Keratinocyte (primary cell): ENCODE measurements around the gene EPHB2. TPM values are rescaled to one million over a fixed set of nuclear protein-coding genes. Genes with fewer than 3 reads are reported as not detected.

Experiments
- DNase-seq: peaks from one replicate; pipeline ENCODE4 v3.0.0-alpha.2; 2011; ENCODE audit warnings: low read depth, missing footprints, low spot score
- FAIRE-seq: peaks from 2 replicates; lab custom pipeline; 2011; peaks lifted over from hg19 to GRCh38; lab: Jason Lieb, UNC
- H2AFZ ChIP-seq: 2 replicates; pipeline ENCODE4 v1.6.0; 2012; ENCODE audit warnings: low read length, control low read depth, inconsistent platforms; ENCODE audit not compliant: control insufficient read depth
- H3K27ac ChIP-seq: 2 replicates; pipeline ENCODE4 v1.5.1; 2011; ENCODE audit warnings: low read length; ENCODE audit not compliant: control insufficient read depth, insufficient read depth
- H3K27me3 ChIP-seq: 3 replicates; pipeline ENCODE4 v1.6.0; 2011; ENCODE audit warnings: low read length; ENCODE audit not compliant: control insufficient read depth, insufficient read depth; ENCODE audit errors: extremely low read depth
- H3K36me3 ChIP-seq, 2 experiments: 2 replicates in 1 of 2; 3 replicates in 1 of 2; pipeline ENCODE4 v1.5.1; 2011; ENCODE audit warnings: low read length in 2 of 2, mild to moderate bottlenecking in 1 of 2; ENCODE audit not compliant: control insufficient read depth in 2 of 2, insufficient read depth in 2 of 2; ENCODE audit errors: extremely low read depth in 1 of 2
- H3K4me1 ChIP-seq: 3 replicates; pipeline ENCODE4 v1.5.1; 2011; ENCODE audit warnings: low read length; ENCODE audit not compliant: control insufficient read depth, insufficient read depth; ENCODE audit errors: extremely low read depth
- H3K4me2 ChIP-seq: 3 replicates; pipeline ENCODE4 v1.6.0; 2011; ENCODE audit warnings: low read depth, low read length; ENCODE audit not compliant: control insufficient read depth, insufficient read depth; ENCODE audit errors: extremely low read depth
- H3K4me3 ChIP-seq, 3 experiments: fragments of 200-600 bp in 1 of 3; sonication (generic) in 1 of 3; 2 replicates in 2 of 3; 3 replicates in 1 of 3; pipeline ENCODE4 v1.5.1; 2011 to 2016; ENCODE audit warnings: low read length in 3 of 3, mild to moderate bottlenecking in 3 of 3, control low read depth in 2 of 3, inconsistent platforms in 1 of 3, low read depth in 1 of 3, mixed read lengths in 1 of 3, mixed run types in 1 of 3, moderate library complexity in 1 of 3; ENCODE audit not compliant: control insufficient read depth in 2 of 3, insufficient read depth in 2 of 3; ENCODE audit errors: extremely low read depth in 1 of 3
- H3K79me2 ChIP-seq: 2 replicates; pipeline ENCODE4 v1.6.0; 2012; ENCODE audit warnings: low read length; ENCODE audit not compliant: control insufficient read depth, insufficient read depth
- H3K9ac ChIP-seq: 3 replicates; pipeline ENCODE4 v1.6.0; 2011; ENCODE audit warnings: low read length; ENCODE audit not compliant: control insufficient read depth, insufficient read depth; ENCODE audit errors: extremely low read depth
- H3K9me1 ChIP-seq: 3 replicates; pipeline ENCODE4 v1.6.0; 2011; ENCODE audit warnings: low read length; ENCODE audit not compliant: control insufficient read depth, insufficient read depth; ENCODE audit errors: extremely low read depth
- H3K9me3 ChIP-seq: 2 replicates; pipeline ENCODE4 v1.5.1; 2012; ENCODE audit warnings: low read depth, low read length; ENCODE audit not compliant: control insufficient read depth
- H4K20me1 ChIP-seq: 3 replicates; pipeline ENCODE4 v1.6.0; 2011; ENCODE audit warnings: low read length; ENCODE audit not compliant: control insufficient read depth, insufficient read depth; ENCODE audit errors: extremely low read depth
- EZH2 ChIP-seq: IDR thresholded peaks from one replicate; pipeline ENCODE4 v1.6.1; 2012; ENCODE audit warnings: inconsistent platforms, mild to moderate bottlenecking, low read length, moderate library complexity
- dilution Hi-C: fragments of 300-500 bp; cut with MboI; formaldehyde crosslinking; loops from one replicate; pipeline ENCODE4 v1.7.0; 2020; ENCODE audit warnings: low sequenced_read_pairs; ENCODE audit not compliant: extremely low pct_ligation_motif_present
- polyA plus RNA-seq, 5 experiments: library from polyadenylated mRNA; depleted of rRNA in 3 of 5; stranded (reverse) in 3 of 5; stranded (forward) in 1 of 5; unstranded in 1 of 5; fragments of >200 nt; gene quantifications; 1 replicate in 1 of 5; 2 replicates in 3 of 5; 3 replicates in 1 of 5; pipeline versions ENCODE4 v1.2.1 to v1.2.3, GENCODE V29; 2011 to 2012; ENCODE audit warnings: missing spikeins in 2 of 5, low read depth in 1 of 5, low replicate concordance in 1 of 5
- TF ChIP-seq, protein P1 (sequence below), 3 experiments: IDR thresholded peaks in 1 of 3; conservative IDR thresholded peaks in 1 of 3; optimal IDR thresholded peaks in 1 of 3; 2 replicates in 2 of 3; 3 replicates in 1 of 3; pipeline versions ENCODE3 to v1.5.1; 2011; ENCODE audit warnings: low read length in 3 of 3, mild to moderate bottlenecking in 3 of 3, moderate library complexity in 2 of 3, control low read depth in 1 of 3, inconsistent platforms in 1 of 3; ENCODE audit not compliant: insufficient read depth in 2 of 3; ENCODE audit errors: extremely low read depth in 1 of 3

EPHB2 gene
- polyA plus RNA-seq, 1 donor (not counting 4 experiments of a cell fraction or from before 2014, with no cell fraction given), result 0.10 TPM

DNA sequence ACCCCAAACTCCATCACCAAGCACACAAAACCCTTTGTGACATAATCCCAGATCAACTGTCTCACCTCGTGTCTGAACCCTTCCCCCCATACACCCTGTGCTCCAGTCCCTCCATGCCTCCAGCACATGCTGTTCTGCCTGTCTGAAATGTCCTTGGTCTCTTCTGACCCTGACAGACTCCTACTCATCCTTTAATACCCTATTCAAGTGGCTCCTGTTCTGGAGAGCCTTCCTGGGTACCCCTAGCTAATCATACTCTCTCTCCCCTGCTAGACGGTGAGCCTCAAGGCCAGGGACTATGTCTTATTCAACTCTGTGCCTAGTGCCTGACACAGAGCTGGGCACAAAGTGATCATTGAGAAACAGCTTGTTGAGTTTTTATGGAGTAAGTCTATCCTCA is 137.1 kb downstream of the EPHB2 start:
- Histone ChIP-seq H3K79me2 (no peaks in the 10 kb centered on the region), H3K27me3 (peaks cover 14% of the 10 kb centered on the region), H3K9me3 (no peaks in the 10 kb centered on the region), H3K4me2 (no peak overlapping the region), H3K4me1 (no peaks in the 10 kb centered on the region), H3K36me3 (no peaks in the 10 kb centered on the region), H4K20me1 (no peaks in the 10 kb centered on the region), H3K9ac (no peak overlapping the region), H2AFZ (no peak overlapping the region), H3K9me1 (no peaks in the 10 kb centered on the region), H3K4me3 (no peak overlapping the region), H3K27ac (no peak overlapping the region)
- no peak for DNase-seq
- dilution Hi-C loops, result no loop called here
- FAIRE-seq, result no peak
- TF ChIP-seq EZH2, result no peak
- TF ChIP-seq, protein P1, sequence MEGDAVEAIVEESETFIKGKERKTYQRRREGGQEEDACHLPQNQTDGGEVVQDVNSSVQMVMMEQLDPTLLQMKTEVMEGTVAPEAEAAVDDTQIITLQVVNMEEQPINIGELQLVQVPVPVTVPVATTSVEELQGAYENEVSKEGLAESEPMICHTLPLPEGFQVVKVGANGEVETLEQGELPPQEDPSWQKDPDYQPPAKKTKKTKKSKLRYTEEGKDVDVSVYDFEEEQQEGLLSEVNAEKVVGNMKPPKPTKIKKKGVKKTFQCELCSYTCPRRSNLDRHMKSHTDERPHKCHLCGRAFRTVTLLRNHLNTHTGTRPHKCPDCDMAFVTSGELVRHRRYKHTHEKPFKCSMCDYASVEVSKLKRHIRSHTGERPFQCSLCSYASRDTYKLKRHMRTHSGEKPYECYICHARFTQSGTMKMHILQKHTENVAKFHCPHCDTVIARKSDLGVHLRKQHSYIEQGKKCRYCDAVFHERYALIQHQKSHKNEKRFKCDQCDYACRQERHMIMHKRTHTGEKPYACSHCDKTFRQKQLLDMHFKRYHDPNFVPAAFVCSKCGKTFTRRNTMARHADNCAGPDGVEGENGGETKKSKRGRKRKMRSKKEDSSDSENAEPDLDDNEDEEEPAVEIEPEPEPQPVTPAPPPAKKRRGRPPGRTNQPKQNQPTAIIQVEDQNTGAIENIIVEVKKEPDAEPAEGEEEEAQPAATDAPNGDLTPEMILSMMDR (optimal IDR thresholded peaks at IDR 0.05 in 1 of 3, IDR thresholded peaks at IDR 0.05 in 1 of 3, conservative IDR thresholded peaks at IDR 0.05 in 1 of 3; ENCODE audit: extremely low read depth in 1 of 3, insufficient read depth in 2 of 3, low read length in 3 of 3), result no peak

DNA sequence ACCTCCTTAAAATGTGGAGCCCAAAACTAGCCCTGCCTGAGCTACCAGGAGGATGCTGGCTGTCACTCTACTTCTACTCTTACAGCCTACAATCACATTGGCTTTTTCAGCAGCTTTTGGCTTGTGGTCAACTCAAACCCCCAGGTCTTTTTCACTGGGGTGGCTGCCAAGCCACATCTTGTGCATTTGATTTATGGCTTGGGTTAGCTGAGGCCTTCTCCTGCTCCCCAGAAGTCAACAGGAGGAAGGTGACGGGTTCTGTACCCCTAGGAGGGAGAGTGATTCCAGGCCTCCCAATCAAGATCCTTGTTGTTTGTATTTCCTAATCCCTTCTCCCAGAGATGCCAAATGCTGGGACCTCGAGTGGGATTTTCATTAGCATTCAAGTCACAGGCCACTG is 137.8 kb downstream of the EPHB2 start:
- Histone ChIP-seq H3K4me2 (no peak overlapping the region), H3K27ac (no peak overlapping the region), H2AFZ (no peak overlapping the region), H3K4me3 (no peak overlapping the region), H3K4me1 (no peaks in the 10 kb centered on the region), H3K36me3 (no peaks in the 10 kb centered on the region), H3K79me2 (no peaks in the 10 kb centered on the region), H3K9me3 (no peaks in the 10 kb centered on the region), H4K20me1 (no peaks in the 10 kb centered on the region), H3K9ac (no peak overlapping the region), H3K27me3 (peaks cover 10% of the 10 kb centered on the region), H3K9me1 (no peaks in the 10 kb centered on the region)
- TF ChIP-seq, protein P1 (optimal IDR thresholded peaks at IDR 0.05 in 1 of 3, IDR thresholded peaks at IDR 0.05 in 1 of 3, conservative IDR thresholded peaks at IDR 0.05 in 1 of 3; ENCODE audit: extremely low read depth in 1 of 3, insufficient read depth in 2 of 3, low read length in 3 of 3), result no peak
- TF ChIP-seq EZH2, result no peak
- dilution Hi-C loops, result no loop called here
- no peak for FAIRE-seq
- DNase-seq, result no peak
